A549 (cell line): ENCODE results near the gene RPTOR.

Source experiments
- CTCF ChIP-seq: fragments of >200 bp; sonication (Bioruptor Twin); formaldehyde crosslinking; IDR thresholded peaks from 3 replicates; pipeline ENCODE4 v1.5.1; 2016
- ESRRA ChIP-seq: fragments of 150-350 bp; IDR thresholded peaks from 2 replicates; pipeline ENCODE4 v1.6.1; 2014; ENCODE audit warnings: mild to moderate bottlenecking, low read length, borderline replicate concordance

- no peak for TF ChIP-seq CTCF
- TF ChIP-seq ESRRA: no peak
Observed at GRCh38 chr17:80785477-80786178, 241.0 kb downstream of the RPTOR start.
